Measurements from ENCODE around the gene NONO.

- TF ChIP-seq EZH2phosphoT487 (IDR thresholded peaks at IDR 0.05) (no peak), CTCF (IDR thresholded peaks at IDR 0.05) (no peak)
Measured at GRCh38 chrX:71321731-71322130, 38.3 kb downstream of the NONO start.
